SK-N-SH treated with all-trans-retinoic acid at 6 μM for 48 hours (cell line): ENCODE results near the gene SOX12.
"Not testable (repeated sequence)": the region's sequence is repeated elsewhere in the genome, so short reads cannot be mapped to it uniquely, and the experiment has no call there.

Experiments
- ATAC-seq: fragments of 200-7000 bp; cut with Tn5 transposase; 3 replicates; pipeline ENCODE4 v1.9.1; 2020; ENCODE audit warnings: mild to moderate bottlenecking, moderate library complexity
- ARNTL ChIP-seq: fragments of 450-650 bp; formaldehyde crosslinking; IDR thresholded peaks from 2 replicates; pipeline ENCODE4 v1.5.0; 2020; ENCODE audit warnings: low read depth, mild to moderate bottlenecking, moderate library complexity, borderline replicate concordance
- CREB5 ChIP-seq: fragments of 250-450 bp; sonication (Bioruptor Pico); IDR thresholded peaks from 2 replicates; pipeline ENCODE4 v1.5.1; 2020; ENCODE audit warnings: low read depth, mild to moderate bottlenecking, moderate library complexity
- CSDC2 ChIP-seq: fragments of 250-450 bp; sonication (Bioruptor Pico); IDR thresholded peaks from 2 replicates; pipeline ENCODE4 v1.5.0; 2020; ENCODE audit warnings: mild to moderate bottlenecking, moderate library complexity
- CSRNP3 ChIP-seq: fragments of 250-450 bp; sonication (Bioruptor Pico); IDR thresholded peaks from 2 replicates; pipeline ENCODE4 v1.5.1; 2021; ENCODE audit warnings: mild to moderate bottlenecking, moderate library complexity
- ESRRG ChIP-seq: fragments of 250-450 bp; sonication (Bioruptor Pico); IDR thresholded peaks from 2 replicates; pipeline ENCODE4 v1.6.1; 2021; ENCODE audit warnings: mild to moderate bottlenecking
- ISL1 ChIP-seq: fragments of 250-450 bp; sonication (Bioruptor Pico); IDR thresholded peaks from 2 replicates; pipeline ENCODE4 v2.1.2; 2022; ENCODE audit warnings: mild to moderate bottlenecking, moderate library complexity
- OSR1 ChIP-seq: fragments of 250-450 bp; sonication (Bioruptor Pico); IDR thresholded peaks from 2 replicates; pipeline ENCODE4 v1.8.0; 2022; ENCODE audit warnings: moderate library complexity, mild to moderate bottlenecking, inconsistent platforms
- PATZ1 ChIP-seq: fragments of 250-450 bp; sonication (Bioruptor Pico); IDR thresholded peaks from 2 replicates; pipeline ENCODE4 v1.8.0; 2020; ENCODE audit warnings: mild to moderate bottlenecking, moderate library complexity, borderline replicate concordance
- POU6F1 ChIP-seq: fragments of 250-450 bp; sonication (Bioruptor Pico); IDR thresholded peaks from 2 replicates; pipeline ENCODE4 v1.8.0; 2021; ENCODE audit warnings: low read depth, mild to moderate bottlenecking, moderate library complexity, borderline replicate concordance
- PPARA ChIP-seq: fragments of 250-450 bp; sonication (Bioruptor Pico); IDR thresholded peaks from 2 replicates; pipeline ENCODE4 v1.5.0; 2020; ENCODE audit warnings: mild to moderate bottlenecking, borderline replicate concordance
- RARB ChIP-seq: fragments of 250-450 bp; sonication (Bioruptor Pico); IDR thresholded peaks from 2 replicates; pipeline ENCODE4 v1.8.0; 2021; ENCODE audit warnings: mild to moderate bottlenecking, moderate library complexity
- SNAI2 ChIP-seq: fragments of 250-450 bp; sonication (Bioruptor Pico); IDR thresholded peaks from 2 replicates; pipeline ENCODE4 v1.5.0; 2020; ENCODE audit warnings: mild to moderate bottlenecking, moderate library complexity
- TCF4 ChIP-seq: fragments of 250-450 bp; sonication (Bioruptor Pico); IDR thresholded peaks from 2 replicates; pipeline ENCODE4 v1.8.0; 2021; ENCODE audit warnings: mild to moderate bottlenecking, moderate library complexity, borderline replicate concordance
- TSHZ2 ChIP-seq: fragments of 250-450 bp; sonication (Bioruptor Pico); IDR thresholded peaks from 2 replicates; pipeline ENCODE4 v1.5.0; 2020; ENCODE audit warnings: mild to moderate bottlenecking, moderate library complexity
- ZC3H10 ChIP-seq: fragments of 250-450 bp; sonication (Bioruptor Pico); IDR thresholded peaks from 2 replicates; pipeline ENCODE4 v1.5.1; 2021; ENCODE audit warnings: mild to moderate bottlenecking, moderate library complexity
- ZFP3 ChIP-seq: fragments of 250-450 bp; sonication (Bioruptor Pico); IDR thresholded peaks from 2 replicates; pipeline ENCODE4 v1.5.0; 2020; ENCODE audit warnings: mild to moderate bottlenecking, moderate library complexity
- ZFP30 ChIP-seq: fragments of 450-650 bp; formaldehyde crosslinking; IDR thresholded peaks from 2 replicates; pipeline ENCODE4 v1.5.0; 2022; ENCODE audit warnings: mild to moderate bottlenecking, moderate library complexity
- ZNF565 ChIP-seq: fragments of 450-650 bp; formaldehyde crosslinking; conservative IDR thresholded peaks from 2 replicates; pipeline ENCODE4 v1.5.0; 2020; ENCODE audit warnings: low read depth, mild to moderate bottlenecking, moderate library complexity
- ZNF70 ChIP-seq: fragments of 450-650 bp; formaldehyde crosslinking; IDR thresholded peaks from 2 replicates; pipeline ENCODE4 v1.5.0; 2020; ENCODE audit warnings: mild to moderate bottlenecking, moderate library complexity
- ZNF8 ChIP-seq: fragments of 450-650 bp; formaldehyde crosslinking; IDR thresholded peaks from 2 replicates; pipeline ENCODE4 v1.5.0; 2020; ENCODE audit warnings: mild to moderate bottlenecking, moderate library complexity

SOX12 gene

GRCh38 chr20:370977-371754, 45.8 kb downstream of the SOX12 start:
- no peak; the same call in 2 of the 3 replicates for ATAC-seq
- TF ChIP-seq ZC3H10 (no peak), CSDC2 (CRISPR knock-in tag) (no peak), SNAI2 (no peak), ISL1 (no peak), ZFP3 (CRISPR knock-in tag) (no peak), CREB5 (no peak), ZNF70 (no peak), ESRRG (CRISPR knock-in tag) (no peak), TCF4 (no peak), PPARA (no peak), POU6F1 (CRISPR knock-in tag) (no peak), CSRNP3 (no peak), ZFP30 (CRISPR knock-in tag) (no peak)

- no peak for TF ChIP-seq ZNF565
- TF ChIP-seq PATZ1 = no peak
- TF ChIP-seq RARB (CRISPR knock-in tag) = no peak
- no peak for TF ChIP-seq POU6F1 (CRISPR knock-in tag)
- peak; percentile 72 for ATAC-seq
These were observed 46.6 kb downstream of the SOX12 start for GRCh38 chr20:371755-372542.

- not testable (repeated sequence) for ATAC-seq
These were observed 47.3 kb downstream of the SOX12 start for GRCh38 chr20:372543-373082.

GRCh38 chr20:373171-373890, 48.0 kb downstream of the SOX12 start:
- TF ChIP-seq ZNF8 (CRISPR knock-in tag) (no peak), CSRNP3 (no peak), ARNTL (CRISPR knock-in tag) (no peak), RARB (CRISPR knock-in tag) (no peak), OSR1 (no peak), TCF4 (no peak), ZNF565 (no peak), TSHZ2 (no peak), ZC3H10 (no peak), ESRRG (CRISPR knock-in tag) (no peak), ISL1 (no peak), ZFP30 (CRISPR knock-in tag) (no peak)
- ATAC-seq = peak; percentile 58
